HL-60 (cell line): Measurements from ENCODE around the gene TFF2.

ENCODE experiments used
- DNase-seq, 2 experiments: peaks; one replicate each; pipeline ENCODE4 v3.0.0-alpha.2; 2010 to 2020; ENCODE audit warnings: low read depth in 1 of 2, low spot score in 1 of 2
- H3K27ac ChIP-seq: fragments of 250-450 bp; sonication (Bioruptor Pico); replicated peaks from 2 replicates; pipeline ENCODE4 v1.5.1; 2020; ENCODE audit warnings: mild to moderate bottlenecking, moderate library complexity
- H3K27me3 ChIP-seq: fragments of 250-450 bp; sonication (Bioruptor Pico); 2 replicates; pipeline ENCODE4 v1.5.1; 2021; ENCODE audit warnings: mild to moderate bottlenecking, moderate library complexity; ENCODE audit not compliant: insufficient read depth, poor library complexity, severe bottlenecking
- H3K4me3 ChIP-seq: replicated peaks from 2 replicates; pipeline ENCODE4 v1.5.1; 2011; ENCODE audit warnings: mild to moderate bottlenecking, control low read depth, low read length; ENCODE audit not compliant: insufficient read depth
- CTCF ChIP-seq: IDR thresholded peaks from one replicate; pipeline ENCODE4 v1.5.1; 2011; ENCODE audit warnings: low read length, control low read depth, inconsistent platforms; ENCODE audit not compliant: insufficient read depth
- GABPA ChIP-seq: IDR thresholded peaks from 2 replicates; pipeline ENCODE4 v1.6.1; 2012; ENCODE audit warnings: low read depth
- POLR2AphosphoS5 ChIP-seq: IDR thresholded peaks from 2 replicates; pipeline ENCODE4 v1.6.1; 2012; ENCODE audit warnings: low read depth
- REST ChIP-seq: IDR thresholded peaks from 2 replicates; pipeline ENCODE4 v1.6.1; 2012; ENCODE audit warnings: low read depth; ENCODE audit not compliant: insufficient replicate concordance
- SPI1 ChIP-seq: IDR thresholded peaks from 2 replicates; pipeline ENCODE4 v1.6.1; 2012; ENCODE audit warnings: low read depth, mild to moderate bottlenecking, borderline replicate concordance

Gene TFF2

GRCh38 chr21:42307106-42307505 is 43.7 kb downstream of the TFF2 start:
- DNase-seq = no peak
- H3K27me3 ChIP-seq = no peaks in the 10 kb centered on the region
- no peak overlapping the region for H3K4me3 ChIP-seq
- TF ChIP-seq SPI1 = no peak
- no peak for TF ChIP-seq REST
- no peak for TF ChIP-seq GABPA
- TF ChIP-seq POLR2AphosphoS5 = no peak
- no peak for TF ChIP-seq CTCF
- H3K27ac ChIP-seq = no peak overlapping the region

GRCh38 chr21:42306366-42307035 is 44.3 kb downstream of the TFF2 start:
- Histone ChIP-seq H3K27me3 (no peaks in the 10 kb centered on the region), H3K4me3 (no peak overlapping the region), H3K27ac (no peak overlapping the region)
- no peak for DNase-seq
- TF ChIP-seq REST (no peak), POLR2AphosphoS5 (0 out of 2 replicates have a peak, but pooled peaks have one; percentile 23), SPI1 (no peak), GABPA (no peak)

- DNase-seq = no peak
- no peak for TF ChIP-seq REST
- no peak for TF ChIP-seq SPI1
- no peak for TF ChIP-seq GABPA
- TF ChIP-seq CTCF = no peak
- no peak for TF ChIP-seq POLR2AphosphoS5
- Histone ChIP-seq H3K27ac (no peak overlapping the region), H3K27me3 (no peaks in the 10 kb centered on the region), H3K4me3 (no peak overlapping the region)
Observed at GRCh38 chr21:42305707-42306147, 45.1 kb downstream of the TFF2 start.
